ENCODE results near the gene JAGN1.

DNA sequence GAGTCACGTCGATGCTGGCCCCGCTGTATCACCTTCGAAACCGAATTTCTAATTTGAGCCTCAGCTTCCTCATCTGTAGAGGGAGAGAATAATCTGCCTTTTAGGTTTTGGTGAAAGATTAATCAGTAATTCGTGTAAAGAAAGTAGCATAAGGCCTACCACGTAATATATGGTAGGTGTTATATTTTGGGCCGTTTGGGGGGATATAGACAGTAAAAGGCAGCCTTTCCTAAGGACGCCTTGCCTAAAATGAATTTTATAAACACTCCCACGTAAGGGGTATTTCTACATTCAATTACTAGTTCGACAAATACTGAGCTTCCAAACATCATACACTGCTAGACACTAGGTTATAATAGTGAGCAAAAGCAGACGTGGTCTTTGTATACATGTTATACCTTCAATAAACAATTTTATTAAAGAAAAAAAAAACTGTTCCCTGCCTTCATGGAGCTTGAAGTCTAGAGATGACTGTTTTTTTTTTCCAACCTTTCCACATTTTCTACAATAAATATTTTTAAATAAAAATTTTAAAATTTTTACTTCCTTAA is 737 bp downstream of the JAGN1 start:
- TF ChIP-seq CTCF (IDR thresholded peaks at IDR 0.05) (no peak), POLR2AphosphoS5 (IDR thresholded peaks at IDR 0.05; ENCODE audit: low read depth, low read length) (no peak), SIN3A (IDR thresholded peaks at IDR 0.05; ENCODE audit: borderline replicate concordance, insufficient read depth, low read depth, low read length) (no peak), TCF7L2 (IDR thresholded peaks at IDR 0.05; ENCODE audit: low read depth, low read length) (no peak)
- TF ChIP-seq, protein P1, sequence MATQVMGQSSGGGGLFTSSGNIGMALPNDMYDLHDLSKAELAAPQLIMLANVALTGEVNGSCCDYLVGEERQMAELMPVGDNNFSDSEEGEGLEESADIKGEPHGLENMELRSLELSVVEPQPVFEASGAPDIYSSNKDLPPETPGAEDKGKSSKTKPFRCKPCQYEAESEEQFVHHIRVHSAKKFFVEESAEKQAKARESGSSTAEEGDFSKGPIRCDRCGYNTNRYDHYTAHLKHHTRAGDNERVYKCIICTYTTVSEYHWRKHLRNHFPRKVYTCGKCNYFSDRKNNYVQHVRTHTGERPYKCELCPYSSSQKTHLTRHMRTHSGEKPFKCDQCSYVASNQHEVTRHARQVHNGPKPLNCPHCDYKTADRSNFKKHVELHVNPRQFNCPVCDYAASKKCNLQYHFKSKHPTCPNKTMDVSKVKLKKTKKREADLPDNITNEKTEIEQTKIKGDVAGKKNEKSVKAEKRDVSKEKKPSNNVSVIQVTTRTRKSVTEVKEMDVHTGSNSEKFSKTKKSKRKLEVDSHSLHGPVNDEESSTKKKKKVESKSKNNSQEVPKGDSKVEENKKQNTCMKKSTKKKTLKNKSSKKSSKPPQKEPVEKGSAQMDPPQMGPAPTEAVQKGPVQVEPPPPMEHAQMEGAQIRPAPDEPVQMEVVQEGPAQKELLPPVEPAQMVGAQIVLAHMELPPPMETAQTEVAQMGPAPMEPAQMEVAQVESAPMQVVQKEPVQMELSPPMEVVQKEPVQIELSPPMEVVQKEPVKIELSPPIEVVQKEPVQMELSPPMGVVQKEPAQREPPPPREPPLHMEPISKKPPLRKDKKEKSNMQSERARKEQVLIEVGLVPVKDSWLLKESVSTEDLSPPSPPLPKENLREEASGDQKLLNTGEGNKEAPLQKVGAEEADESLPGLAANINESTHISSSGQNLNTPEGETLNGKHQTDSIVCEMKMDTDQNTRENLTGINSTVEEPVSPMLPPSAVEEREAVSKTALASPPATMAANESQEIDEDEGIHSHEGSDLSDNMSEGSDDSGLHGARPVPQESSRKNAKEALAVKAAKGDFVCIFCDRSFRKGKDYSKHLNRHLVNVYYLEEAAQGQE (IDR thresholded peaks at IDR 0.05; ENCODE audit: insufficient read depth in 1 of 2, low read depth in 2 of 2, low read length in 1 of 2): no peak
